ENCODE results near the gene MAEA.

The MAEA gene

GRCh38 chr4:1355378-1355777 lies 65.7 kb downstream of the MAEA start:
- DNase-seq: no peak

- no peak for DNase-seq
These were observed 66.7 kb downstream of the MAEA start for GRCh38 chr4:1356181-1356998.

GRCh38 chr4:1357356-1358248 lies 67.9 kb downstream of the MAEA start:
- DNase-seq: no peak

GRCh38 chr4:1358421-1359143 lies 68.9 kb downstream of the MAEA start:
- DNase-seq: no peak

- no peak for DNase-seq
These were observed 69.4 kb downstream of the MAEA start for GRCh38 chr4:1359144-1359501.

GRCh38 chr4:1359976-1360375 lies 70.3 kb downstream of the MAEA start:
- DNase-seq: no peak

DNA sequence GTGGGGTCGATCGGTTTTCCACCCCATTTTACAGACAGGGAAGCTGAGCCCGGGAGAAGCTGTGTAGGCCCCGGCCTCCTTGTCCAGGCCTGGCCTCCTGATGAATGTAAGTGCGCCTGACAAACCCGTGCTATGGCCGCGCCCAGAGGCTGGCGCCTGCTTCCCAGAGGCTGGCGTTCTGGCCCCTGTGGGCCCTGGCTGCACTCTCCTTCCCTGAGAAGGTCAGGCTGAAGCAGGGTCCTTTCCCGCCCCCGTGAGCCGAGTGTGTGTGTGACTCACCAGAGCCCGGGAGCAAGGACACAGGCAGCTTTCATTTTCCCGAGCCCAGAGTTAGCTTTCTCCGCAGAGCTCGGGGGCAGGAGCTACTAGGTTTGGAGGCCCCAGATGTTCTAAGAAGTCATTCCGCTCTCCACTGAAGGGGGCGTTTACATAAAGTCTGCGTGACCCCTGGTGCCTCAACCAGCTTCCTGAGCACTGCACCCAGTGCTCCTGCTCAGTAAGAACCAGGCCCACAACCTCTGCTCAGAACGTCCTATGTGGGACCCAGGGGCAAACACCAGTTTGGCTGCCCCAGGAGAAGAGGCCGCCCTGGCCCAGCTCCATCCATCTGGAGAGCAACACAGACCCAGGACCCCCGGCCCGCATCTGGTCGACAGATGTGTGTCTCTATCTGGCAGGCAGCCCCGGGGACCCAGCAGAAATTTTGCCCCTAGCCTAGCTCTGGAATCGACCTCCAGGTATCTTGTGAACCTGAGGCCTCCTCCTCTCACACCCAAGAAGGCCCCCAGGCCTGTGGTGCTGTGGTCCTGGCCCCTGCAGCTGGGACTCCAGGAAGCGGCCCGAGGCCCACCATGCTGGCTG lies 71.0 kb downstream of the MAEA start:
- DNase-seq: no peak

DNA sequence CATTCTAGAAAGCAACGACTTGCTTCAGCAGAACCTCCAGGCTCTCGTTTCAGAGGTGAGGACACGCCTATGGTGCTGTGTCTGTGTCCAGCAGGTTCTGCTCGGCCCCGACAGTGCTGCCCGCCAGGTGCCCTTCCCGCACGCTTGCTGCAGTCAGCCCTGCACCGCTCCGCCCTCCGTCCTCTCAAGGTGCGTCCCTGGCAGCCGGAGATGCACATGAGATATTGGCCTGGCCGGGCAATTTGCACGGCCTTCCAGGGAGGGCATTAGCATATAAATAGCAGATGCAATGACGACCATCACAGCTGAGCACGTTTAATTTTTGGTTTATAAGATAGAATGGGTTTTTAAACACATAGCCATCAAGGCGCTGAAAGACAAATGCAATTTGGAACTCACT lies 71.7 kb downstream of the MAEA start:
- no peak for DNase-seq

DNA sequence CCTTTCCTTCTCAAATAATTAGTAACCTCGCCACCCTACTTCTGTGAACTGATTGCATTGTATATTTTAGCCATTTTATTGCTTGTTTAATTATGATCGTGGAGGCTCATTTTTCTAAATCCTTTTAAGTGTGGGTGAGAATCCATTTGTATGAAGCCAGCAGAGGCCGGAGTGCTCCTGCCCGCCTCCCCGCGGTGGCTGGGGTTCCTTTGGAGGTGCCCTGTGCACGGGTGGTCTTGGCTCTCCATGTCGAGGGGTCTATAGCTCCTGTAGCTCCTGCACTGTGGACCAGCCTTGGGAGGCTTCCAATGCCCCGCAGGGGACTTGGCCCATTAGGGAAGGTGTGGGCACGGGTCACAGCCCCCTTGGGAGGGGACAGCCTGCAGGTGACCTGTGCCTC lies 72.4 kb downstream of the MAEA start:
- DNase-seq: no peak

GRCh38 chr4:1362521-1362920 lies 72.8 kb downstream of the MAEA start:
- no peak for DNase-seq

GRCh38 chr4:1363513-1363912 lies 73.8 kb downstream of the MAEA start:
- DNase-seq: no peak

GRCh38 chr4:1364217-1364616 lies 74.5 kb downstream of the MAEA start:
- DNase-seq: no peak

DNA sequence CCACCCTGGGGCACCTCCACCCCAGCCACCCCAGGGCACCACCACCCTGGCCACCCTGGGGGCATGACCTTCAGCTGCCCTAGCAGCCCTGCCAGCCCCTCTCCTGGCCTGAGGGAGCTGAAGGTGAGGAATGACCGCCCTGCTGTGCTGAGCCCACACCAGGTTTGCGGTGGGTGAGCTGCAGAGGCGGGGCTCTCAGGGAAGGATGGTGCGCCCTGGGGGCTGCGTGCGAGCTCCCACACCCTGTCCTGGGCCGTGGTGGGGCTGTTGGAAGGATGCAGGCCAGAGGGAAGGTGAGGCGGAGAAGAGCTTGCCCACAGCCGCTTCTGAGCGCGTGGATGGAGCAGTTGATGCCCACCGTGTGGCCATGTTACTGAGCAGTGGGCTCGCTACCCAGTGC lies 75.1 kb downstream of the MAEA start:
- DNase-seq: no peak

DNA sequence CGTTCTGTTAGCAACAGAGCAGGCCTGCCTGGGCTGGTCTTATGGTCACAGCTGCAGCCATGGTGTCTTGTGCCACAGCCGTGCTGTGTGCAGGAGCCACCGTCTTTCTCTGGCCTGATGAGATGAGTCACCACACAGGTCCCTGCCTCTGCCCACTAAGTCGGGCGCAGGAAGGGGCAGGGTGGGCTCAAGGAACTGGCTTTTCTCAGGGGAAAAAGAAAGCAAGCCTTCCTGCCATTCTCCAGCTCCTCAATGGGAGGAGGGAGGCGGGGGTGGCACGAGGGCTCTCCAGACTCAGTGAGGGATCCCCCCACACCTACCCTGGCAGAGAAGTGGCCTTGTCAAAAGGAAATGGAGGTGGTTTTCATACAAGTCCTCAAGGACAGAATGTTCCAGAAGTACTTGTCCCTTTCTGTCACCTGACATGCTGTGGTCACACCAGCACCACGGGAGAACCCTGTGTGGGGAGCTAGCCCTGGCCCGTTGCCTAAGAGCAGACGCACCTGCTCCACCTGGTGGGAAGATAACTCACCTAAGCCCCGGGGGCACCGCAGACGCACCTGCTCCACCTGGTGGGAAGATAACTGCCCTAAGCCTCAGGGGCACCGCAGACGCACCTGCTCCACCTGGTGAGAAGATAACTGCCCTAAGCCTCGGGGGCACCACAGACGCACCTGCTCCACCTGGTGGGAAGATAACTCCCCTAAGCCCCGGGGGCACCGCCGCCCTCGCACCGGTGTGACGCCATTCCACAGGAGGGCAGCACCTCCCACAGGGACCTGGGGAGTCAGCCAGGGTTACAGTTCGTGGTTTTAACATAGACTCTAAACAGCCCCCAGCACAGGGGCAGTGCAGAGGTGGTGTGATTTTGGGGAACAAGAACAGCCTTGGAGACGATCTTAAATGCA lies 75.8 kb downstream of the MAEA start:
- no peak for DNase-seq

- no peak for DNase-seq
These were observed 76.9 kb downstream of the MAEA start for GRCh38 chr4:1366371-1367229.

DNA sequence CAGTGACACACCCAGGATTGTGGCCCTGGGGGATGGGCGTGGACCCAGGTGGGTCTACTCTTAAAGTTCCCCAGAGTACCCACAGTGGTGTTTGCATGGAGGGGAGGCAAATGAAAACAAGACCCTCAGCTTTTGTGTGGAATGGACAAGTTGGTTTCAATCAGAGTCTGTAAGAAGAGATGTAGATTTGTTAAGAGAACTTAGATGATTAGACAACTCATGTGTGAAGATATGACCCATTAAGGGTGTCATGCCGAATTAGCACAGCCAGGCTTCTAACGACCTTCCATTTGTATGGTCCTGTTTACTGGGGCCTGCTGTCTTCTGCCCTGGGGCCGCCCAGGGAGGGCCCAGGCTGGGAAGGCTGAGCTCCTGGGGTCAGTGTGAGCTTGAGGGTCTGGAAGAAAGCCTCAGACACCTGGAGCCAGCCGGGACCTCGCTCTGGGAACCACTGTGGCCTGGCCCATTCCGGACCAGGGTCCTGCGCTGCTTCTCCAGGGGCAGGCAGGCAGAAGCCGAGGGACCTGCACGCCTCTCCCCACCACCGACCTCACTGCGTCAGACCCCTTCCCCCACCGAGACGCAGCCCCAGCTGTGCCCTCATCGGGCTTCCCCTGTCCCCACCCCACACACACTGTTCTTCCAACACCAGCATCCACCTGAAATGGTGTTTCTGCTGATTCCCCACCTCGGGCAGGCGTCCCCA lies 77.7 kb downstream of the MAEA start:
- no peak for DNase-seq

GRCh38 chr4:1367936-1368289 lies 78.2 kb downstream of the MAEA start:
- DNase-seq: no peak

- DNase-seq: no peak
These were observed 78.9 kb downstream of the MAEA start for GRCh38 chr4:1368421-1369090.

GRCh38 chr4:1369091-1369450 lies 79.4 kb downstream of the MAEA start:
- no peak for DNase-seq
